Endothelial cell of umbilical vein (primary cell): ENCODE data around the gene VWA1. TPM values are rescaled to one million over a fixed set of nuclear protein-coding genes. Genes with fewer than 3 reads are reported as not detected.

Source experiments
- BruUV-seq: library from RNA; stranded (reverse); fragments of 400-500 nt; replicated peaks from 2 replicates; lab custom pipeline; 2021; lab: Mats Ljungman, UMichigan
- CTCF ChIA-PET: fragments of 300-600, 350-600 bp; sonication (Branson Sonifier 250); formaldehyde crosslinking; loops from one replicate; lab custom pipeline; 2021; ENCODE audit warnings: antibody characterized with exemption, inconsistent platforms; lab: Charles Lee
- POLR2A ChIA-PET: fragments of 300-600, 350-600 bp; sonication (Branson Sonifier 250); formaldehyde crosslinking; loops from one replicate; lab custom pipeline; 2021; ENCODE audit warnings: antibody characterized with exemption, inconsistent platforms; lab: Charles Lee
- DNase-seq: peaks from one replicate; pipeline ENCODE4 v3.0.0-alpha.2; 2011; ENCODE audit warnings: low read depth, low spot score
- FAIRE-seq: peaks from 2 replicates; lab custom pipeline; 2011; peaks lifted over from hg19 to GRCh38; lab: Jason Lieb, UNC
- H2AFZ ChIP-seq: 2 replicates; pipeline ENCODE4 v1.6.0; 2012; ENCODE audit warnings: low read depth, low read length, control low read depth, inconsistent platforms
- H3K27ac ChIP-seq: 2 replicates; pipeline ENCODE4 v1.5.1; 2011; ENCODE audit warnings: low read depth, mild to moderate bottlenecking, control low read depth, low read length, moderate library complexity; ENCODE audit not compliant: insufficient read depth
- H3K27me3 ChIP-seq, 2 experiments: 2 replicates each; pipeline versions ENCODE4 v1.6.0 to v1.6.1; 2011; ENCODE audit warnings: low read length in 2 of 2, mixed read lengths in 1 of 2; ENCODE audit not compliant: control insufficient read depth in 2 of 2, insufficient read depth in 2 of 2
- H3K36me3 ChIP-seq, 2 experiments: 2 replicates in 1 of 2; 3 replicates in 1 of 2; pipeline ENCODE4 v1.5.1; 2011; ENCODE audit warnings: low read length in 2 of 2, mild to moderate bottlenecking in 1 of 2, moderate library complexity in 1 of 2; ENCODE audit not compliant: control insufficient read depth in 2 of 2, insufficient read depth in 2 of 2; ENCODE audit errors: extremely low read depth in 1 of 2
- H3K4me1 ChIP-seq: 3 replicates; pipeline ENCODE4 v1.5.1; 2011; ENCODE audit warnings: mild to moderate bottlenecking, low read length; ENCODE audit not compliant: control insufficient read depth, insufficient read depth; ENCODE audit errors: extremely low read depth
- H3K4me2 ChIP-seq: 2 replicates; pipeline ENCODE4 v1.6.1; 2011; ENCODE audit warnings: low read length, control low read depth, mixed read lengths; ENCODE audit not compliant: insufficient read depth
- H3K4me3 ChIP-seq, 3 experiments: fragments of 200-600 bp in 1 of 3; sonication (generic), shearing (Covaris generic) in 1 of 3; replicated peaks in 1 of 3; 2 replicates each; pipeline ENCODE4 v1.5.1; 2011 to 2016; ENCODE audit warnings: control low read depth in 3 of 3, low read length in 3 of 3, mild to moderate bottlenecking in 2 of 3, inconsistent platforms in 1 of 3, low read depth in 1 of 3, moderate library complexity in 1 of 3; ENCODE audit not compliant: insufficient read depth in 1 of 3
- H3K79me2 ChIP-seq: 2 replicates; pipeline ENCODE4 v1.6.0; 2012; ENCODE audit warnings: low read length, inconsistent platforms; ENCODE audit not compliant: control insufficient read depth, insufficient read depth
- H3K9ac ChIP-seq: replicated peaks from 2 replicates; pipeline ENCODE3; 2011; ENCODE audit warnings: low read length, control low read depth; ENCODE audit not compliant: insufficient read depth; ENCODE audit errors: extremely low read depth
- H3K9me1 ChIP-seq: replicated peaks from 3 replicates; pipeline ENCODE4 v1.6.0; 2011; ENCODE audit warnings: mild to moderate bottlenecking, low read length; ENCODE audit not compliant: control insufficient read depth, insufficient read depth; ENCODE audit errors: extremely low read depth
- H3K9me3 ChIP-seq: replicated peaks from 2 replicates; pipeline ENCODE4 v1.5.1; 2012; ENCODE audit warnings: low read length, inconsistent platforms; ENCODE audit not compliant: control insufficient read depth, insufficient read depth
- H4K20me1 ChIP-seq: replicated peaks from 2 replicates; pipeline ENCODE3; 2011; ENCODE audit warnings: mild to moderate bottlenecking, low read length; ENCODE audit not compliant: control insufficient read depth, insufficient read depth; ENCODE audit errors: extremely low read depth
- EZH2 ChIP-seq: IDR thresholded peaks from 2 replicates; pipeline ENCODE4 v1.6.1; 2012; ENCODE audit warnings: borderline replicate concordance, low read depth, mild to moderate bottlenecking, moderate library complexity, low read length, inconsistent platforms; ENCODE audit not compliant: severe bottlenecking
- FOS ChIP-seq: IDR thresholded peaks from 2 replicates; pipeline ENCODE4 v1.6.1; 2011; ENCODE audit warnings: mild to moderate bottlenecking, low read length, moderate library complexity, borderline replicate concordance; ENCODE audit not compliant: insufficient read depth
- GATA2 ChIP-seq: IDR thresholded peaks from 2 replicates; pipeline ENCODE4 v1.7.0; 2011; ENCODE audit warnings: low read depth, mild to moderate bottlenecking, moderate library complexity, mixed read lengths, low read length; ENCODE audit not compliant: insufficient read length, insufficient read depth
- JUN ChIP-seq: IDR thresholded peaks from 2 replicates; pipeline ENCODE4 v1.6.1; 2011; ENCODE audit warnings: borderline replicate concordance, low read depth; ENCODE audit not compliant: insufficient read length, insufficient read depth
- MAX ChIP-seq: IDR thresholded peaks from 2 replicates; pipeline ENCODE4 v1.6.1; 2011; ENCODE audit not compliant: insufficient read depth, insufficient read length
- MYC ChIP-seq: IDR thresholded peaks from one replicate; pipeline ENCODE4 v1.6.1; 2011; ENCODE audit warnings: mild to moderate bottlenecking, low read depth, low read length
- POLR2A ChIP-seq: IDR thresholded peaks from 2 replicates; pipeline ENCODE4 v1.6.1; 2012; ENCODE audit warnings: low read depth, mild to moderate bottlenecking, control low read depth, low read length
- POLR2AphosphoS5 ChIP-seq: IDR thresholded peaks from 2 replicates; pipeline ENCODE4 v1.6.1; 2012; ENCODE audit warnings: low read depth, mild to moderate bottlenecking, control low read depth, low read length, moderate library complexity; ENCODE audit not compliant: insufficient read depth
- dilution Hi-C: fragments of 300-500 bp; cut with MboI; formaldehyde crosslinking; loops from one replicate; pipeline ENCODE4 v1.15.0; 2019; ENCODE audit warnings: low sequenced_read_pairs; ENCODE audit not compliant: extremely low pct_ligation_motif_present
- intact Hi-C: fragments of 100-400 bp; cut with micrococcal nuclease; formaldehyde crosslinking; loops from one replicate; pipeline ENCODE4 v1.10.0; 2022
- polyA plus RNA-seq, 4 experiments: library from polyadenylated mRNA; depleted of rRNA in 3 of 4; stranded (reverse) in 3 of 4; unstranded in 1 of 4; fragments of >200 nt; gene quantifications; 2 replicates each; pipeline versions ENCODE4 v1.2.1 to v1.2.3, GENCODE V29; 2011 to 2012; ENCODE audit warnings: missing spikeins in 1 of 4
- total RNA-seq: library from RNA; stranded (reverse); gene quantifications from 2 replicates; pipeline ENCODE4 v1.2.3, GENCODE V29; 2021
- TF ChIP-seq, protein P1 (sequence below), 2 donors: IDR thresholded peaks; 1 replicate in 1 of 2; 2 replicates in 1 of 2; pipeline ENCODE4 v1.5.1; 2011; ENCODE audit warnings: low read length in 2 of 2, mild to moderate bottlenecking in 2 of 2, moderate library complexity in 2 of 2, control low read depth in 1 of 2, inconsistent platforms in 1 of 2, low read depth in 1 of 2; ENCODE audit not compliant: insufficient read depth in 1 of 2; ENCODE audit errors: extremely low read depth in 1 of 2

The VWA1 gene
- total and polyA plus RNA-seq, 2 donors (not counting 3 experiments of a cell fraction or from before 2014, with no cell fraction given) = 2.0 to 6.1 TPM

DNA sequence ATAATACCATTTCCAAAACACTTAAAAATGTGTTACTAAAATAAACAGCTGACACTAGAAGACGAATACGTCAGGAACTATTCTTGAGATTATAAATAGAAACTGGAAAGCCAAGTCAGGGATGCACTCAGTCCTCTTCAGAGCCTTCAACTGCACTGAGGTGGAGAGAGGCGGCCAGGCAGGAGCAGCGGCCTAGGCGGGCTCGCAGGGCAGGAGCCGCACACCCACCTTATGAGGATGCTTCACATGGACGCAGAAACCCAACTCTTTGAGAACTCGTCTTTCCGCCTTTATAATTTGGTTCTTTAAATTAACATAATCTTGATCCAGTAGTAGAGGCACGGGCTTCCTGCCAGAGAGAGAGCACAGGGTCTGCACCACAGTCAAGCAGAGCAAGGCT lies 40.3 kb upstream of the VWA1 start:
- Histone ChIP-seq H3K79me2 (peaks cover 52% of the 10 kb centered on the region), H3K27ac (no peak overlapping the region), H3K9me1 (no peaks in the 10 kb centered on the region), H3K36me3 (peaks cover 23 to 40% of the 10 kb centered on the region in 2 experiments), H3K4me3 (no peak overlapping the region), H3K27me3 (no peaks in the 10 kb centered on the region), H3K9ac (no peak overlapping the region), H3K4me1 (peaks cover 15% of the 10 kb centered on the region), H4K20me1 (no peaks in the 10 kb centered on the region), H3K9me3 (no peaks in the 10 kb centered on the region), H3K4me2 (no peak overlapping the region), H2AFZ (no peak overlapping the region)
- dilution Hi-C loops = no loop called here
- intact Hi-C loops = no loop called here
- TF ChIP-seq GATA2 (no peak), MYC (no peak), EZH2 (no peak), MAX (no peak), JUN (no peak)
- DNase-seq (no peak), FAIRE-seq (no peak)
- ChIA-PET POLR2A (interaction anchor here (0.7 kb wide), 1 partner anchor 81 kb away, joined by 3 read pairs; no protein-coding TSS in a partner anchor), CTCF (no interaction called here)
- BruUV-seq = no TSS peak

DNA sequence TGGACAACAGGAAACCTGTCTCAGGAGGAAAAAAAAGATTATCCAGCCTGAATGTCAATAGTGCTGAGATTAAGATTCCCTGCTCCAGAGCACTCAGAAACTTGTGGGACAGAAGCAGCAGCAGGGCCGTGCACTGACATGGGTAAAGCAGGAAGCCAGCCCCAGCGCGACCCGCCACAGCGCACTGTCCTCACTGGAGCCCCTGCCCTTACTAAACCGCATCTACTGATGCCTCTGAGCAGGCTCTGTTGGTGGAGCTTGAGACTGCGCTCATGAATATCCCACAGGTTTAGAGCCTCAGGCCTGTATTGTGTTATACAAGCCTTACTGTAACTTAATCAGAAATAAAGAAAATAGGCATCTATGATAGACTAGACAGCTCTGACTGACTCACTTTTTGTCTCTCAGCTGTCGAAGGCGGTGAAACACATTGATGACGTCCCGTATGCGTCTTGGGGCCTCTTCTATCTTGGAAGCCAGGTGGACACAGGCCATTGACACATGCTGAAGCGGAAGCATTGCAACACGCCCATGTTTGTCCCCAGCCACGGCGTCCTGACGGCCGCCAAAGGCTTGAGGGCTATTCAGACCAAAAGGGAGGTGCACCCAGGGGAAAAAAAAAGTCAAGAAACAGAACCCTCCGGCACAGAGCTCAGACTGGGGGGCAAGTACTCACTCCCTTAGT lies 37.5 kb upstream of the VWA1 start:
- BruUV-seq = TSS peak; percentile 47
- H3K9me1 ChIP-seq = no peaks in the 10 kb centered on the region
- H2AFZ ChIP-seq = no peak overlapping the region
- H3K79me2 ChIP-seq = peaks cover 63% of the 10 kb centered on the region
- H4K20me1 ChIP-seq = no peaks in the 10 kb centered on the region
- FAIRE-seq (peak; percentile 59), DNase-seq (no peak)
- intact Hi-C loops = no loop called here
- H3K27ac ChIP-seq = peak overlapping the region; percentile 9
- peaks cover 22% of the 10 kb centered on the region for H3K4me1 ChIP-seq
- no peaks in the 10 kb centered on the region for H3K27me3 ChIP-seq
- CTCF ChIA-PET = interaction anchor here (1.0 to 3.4 kb wide), 4 partner anchors 16 to 108 kb away, joined by 3 to 31 read pairs (median 4); no protein-coding TSS in a partner anchor
- peak overlapping the region; percentile 90 for H3K4me2 ChIP-seq
- H3K9me3 ChIP-seq = no peaks in the 10 kb centered on the region
- dilution Hi-C loops = no loop called here
- H3K4me3 ChIP-seq = peak overlapping the region; percentile 77 to 92 (median 90)
- peak overlapping the region; percentile 82 for H3K9ac ChIP-seq
- peaks cover 14 to 37% of the 10 kb centered on the region in 2 experiments for H3K36me3 ChIP-seq
- no peak for TF ChIP-seq JUN
- TF ChIP-seq POLR2A = no peak
- TF ChIP-seq MYC = no peak
- TF ChIP-seq FOS = no peak
- no peak for TF ChIP-seq POLR2AphosphoS5
- no peak for TF ChIP-seq MAX
- TF ChIP-seq, protein P1, sequence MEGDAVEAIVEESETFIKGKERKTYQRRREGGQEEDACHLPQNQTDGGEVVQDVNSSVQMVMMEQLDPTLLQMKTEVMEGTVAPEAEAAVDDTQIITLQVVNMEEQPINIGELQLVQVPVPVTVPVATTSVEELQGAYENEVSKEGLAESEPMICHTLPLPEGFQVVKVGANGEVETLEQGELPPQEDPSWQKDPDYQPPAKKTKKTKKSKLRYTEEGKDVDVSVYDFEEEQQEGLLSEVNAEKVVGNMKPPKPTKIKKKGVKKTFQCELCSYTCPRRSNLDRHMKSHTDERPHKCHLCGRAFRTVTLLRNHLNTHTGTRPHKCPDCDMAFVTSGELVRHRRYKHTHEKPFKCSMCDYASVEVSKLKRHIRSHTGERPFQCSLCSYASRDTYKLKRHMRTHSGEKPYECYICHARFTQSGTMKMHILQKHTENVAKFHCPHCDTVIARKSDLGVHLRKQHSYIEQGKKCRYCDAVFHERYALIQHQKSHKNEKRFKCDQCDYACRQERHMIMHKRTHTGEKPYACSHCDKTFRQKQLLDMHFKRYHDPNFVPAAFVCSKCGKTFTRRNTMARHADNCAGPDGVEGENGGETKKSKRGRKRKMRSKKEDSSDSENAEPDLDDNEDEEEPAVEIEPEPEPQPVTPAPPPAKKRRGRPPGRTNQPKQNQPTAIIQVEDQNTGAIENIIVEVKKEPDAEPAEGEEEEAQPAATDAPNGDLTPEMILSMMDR (IDR thresholded peaks at IDR 0.05; ENCODE audit: extremely low read depth in 1 of 2, insufficient read depth in 1 of 2, low read depth in 1 of 2, low read length in 2 of 2) = no peak
- TF ChIP-seq GATA2 = no peak
- TF ChIP-seq EZH2 = no peak
- POLR2A ChIA-PET = no interaction called here
